ENCODE results near the gene TTC38.

- TF ChIP-seq CTCF (IDR thresholded peaks at IDR 0.05; ENCODE audit: low read depth, low read length, poor library complexity, severe bottlenecking), result no peak
- no peak for TF ChIP-seq EZH2phosphoT487 (IDR thresholded peaks at IDR 0.05; ENCODE audit: borderline replicate concordance, low read length)
These were observed 18.2 kb downstream of the TTC38 start for GRCh38 chr22:46286006-46286405.
